Measurements from ENCODE around the gene PCDHB14. TPM values are rescaled to one million over a fixed set of nuclear protein-coding genes. Genes with fewer than 3 reads are reported as not detected.
"Not testable (repeated sequence)": the region's sequence is repeated elsewhere in the genome, so short reads cannot be mapped to it uniquely, and the experiment has no call there.

PCDHB14 gene
- total RNA-seq, 1 donor from 2014 or later: 0.23 TPM

GRCh38 chr5:141208478-141208877, 14.7 kb upstream of the PCDHB14 start, which contains the start of gene PCDHB12:
PCDHB12 (plus strand) TSS chr5:141208719; CDS start chr5:141208908, 189 bp downstream.
- DNase-seq (ENCODE audit: low read depth): no peak
- H3K4me3 ChIP-seq (ENCODE audit: low read depth, low read length): no peak within 1 kb of the TSS
- TF ChIP-seq CTCF (conservative IDR thresholded peaks at IDR 0.05; ENCODE audit: low read depth, low read length): no peak

- not testable (repeated sequence) for DNase-seq (ENCODE audit: low read depth); H3K4me3 ChIP-seq (ENCODE audit: low read depth, low read length)
Measured at GRCh38 chr5:141210281-141210680, 12.9 kb upstream of the PCDHB14 start.

GRCh38 chr5:141210849-141211248, 12.3 kb upstream of the PCDHB14 start:
- not testable (repeated sequence) for DNase-seq (ENCODE audit: low read depth); H3K4me3 ChIP-seq (ENCODE audit: low read depth, low read length)

GRCh38 chr5:141213656-141214339, 9.3 kb upstream of the PCDHB14 start, which contains the start of gene PCDHB13:
PCDHB13 (plus strand) TSS chr5:141213919; CDS start chr5:141214124, 205 bp downstream.
- peak; percentile 16 for TF ChIP-seq CTCF (conservative IDR thresholded peaks at IDR 0.05; ENCODE audit: low read depth, low read length)
- not testable (repeated sequence) for H3K4me3 ChIP-seq (ENCODE audit: low read depth, low read length); DNase-seq (ENCODE audit: low read depth)

- H3K4me3 ChIP-seq (ENCODE audit: low read depth, low read length); DNase-seq (ENCODE audit: low read depth): not testable (repeated sequence)
Measured at GRCh38 chr5:141214583-141214982, 8.6 kb upstream of the PCDHB14 start.

- DNase-seq (ENCODE audit: low read depth); H3K4me3 ChIP-seq (ENCODE audit: low read depth, low read length): not testable (repeated sequence)
Measured at GRCh38 chr5:141215504-141215903, 7.6 kb upstream of the PCDHB14 start.

GRCh38 chr5:141216035-141216434, 7.1 kb upstream of the PCDHB14 start:
- DNase-seq (ENCODE audit: low read depth); H3K4me3 ChIP-seq (ENCODE audit: low read depth, low read length): not testable (repeated sequence)

GRCh38 chr5:141224844-141225243, 1.7 kb downstream of the PCDHB14 start:
- DNase-seq (ENCODE audit: low read depth); H3K4me3 ChIP-seq (ENCODE audit: low read depth, low read length): not testable (repeated sequence)

GRCh38 chr5:141225421-141225820, 2.3 kb downstream of the PCDHB14 start:
- not testable (repeated sequence) for H3K4me3 ChIP-seq (ENCODE audit: low read depth, low read length); DNase-seq (ENCODE audit: low read depth)

- no peak for DNase-seq (ENCODE audit: low read depth)
- TF ChIP-seq CTCF (conservative IDR thresholded peaks at IDR 0.05; ENCODE audit: low read depth, low read length): peak; percentile 17
- H3K4me3 ChIP-seq (ENCODE audit: low read depth, low read length): no peak overlapping the region
Measured at GRCh38 chr5:141234109-141234667, 11.0 kb downstream of the PCDHB14 start.

- not testable (repeated sequence) for DNase-seq (ENCODE audit: low read depth)
Measured at GRCh38 chr5:141235922-141236321, 12.8 kb downstream of the PCDHB14 start.

More at GRCh38 chr5:141235922-141236321, 12.8 kb downstream of the PCDHB14 start:
- not testable (repeated sequence) for H3K4me3 ChIP-seq (ENCODE audit: low read depth, low read length)
